Bone marrow (tissue), 2 donors: ENCODE measurements around the gene GAS7.

ENCODE experiments used
- DNase-seq, 2 donors: peaks; one replicate each; lab custom pipeline; 2025; lab: John Stamatoyannopoulos, UW

GAS7 gene

GRCh38 chr17:10135539-10136257 is 62.7 kb downstream of the GAS7 start:
- peak; percentile 25 to 88 for DNase-seq

GRCh38 chr17:10130677-10131076 is 67.7 kb downstream of the GAS7 start:
- DNase-seq: no peak

DNA sequence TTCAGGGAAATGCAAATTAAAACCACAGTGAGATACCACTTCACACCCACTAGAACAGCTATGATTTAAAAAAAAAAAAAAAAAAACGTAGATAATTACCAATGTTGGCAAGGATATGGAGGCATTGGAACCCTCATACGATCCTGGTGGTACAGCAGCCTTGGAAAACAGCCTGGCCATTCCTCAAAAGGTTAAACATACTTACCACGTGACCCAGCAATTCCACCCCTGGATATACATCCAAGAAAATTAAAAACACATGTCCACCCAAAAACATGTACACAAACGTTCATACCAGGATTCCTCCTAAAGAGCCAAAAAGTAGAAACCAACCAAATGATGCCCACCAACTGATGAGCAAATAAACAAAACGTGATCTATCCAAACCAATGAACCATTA is 68.1 kb downstream of the GAS7 start:
- DNase-seq: no peak

DNA sequence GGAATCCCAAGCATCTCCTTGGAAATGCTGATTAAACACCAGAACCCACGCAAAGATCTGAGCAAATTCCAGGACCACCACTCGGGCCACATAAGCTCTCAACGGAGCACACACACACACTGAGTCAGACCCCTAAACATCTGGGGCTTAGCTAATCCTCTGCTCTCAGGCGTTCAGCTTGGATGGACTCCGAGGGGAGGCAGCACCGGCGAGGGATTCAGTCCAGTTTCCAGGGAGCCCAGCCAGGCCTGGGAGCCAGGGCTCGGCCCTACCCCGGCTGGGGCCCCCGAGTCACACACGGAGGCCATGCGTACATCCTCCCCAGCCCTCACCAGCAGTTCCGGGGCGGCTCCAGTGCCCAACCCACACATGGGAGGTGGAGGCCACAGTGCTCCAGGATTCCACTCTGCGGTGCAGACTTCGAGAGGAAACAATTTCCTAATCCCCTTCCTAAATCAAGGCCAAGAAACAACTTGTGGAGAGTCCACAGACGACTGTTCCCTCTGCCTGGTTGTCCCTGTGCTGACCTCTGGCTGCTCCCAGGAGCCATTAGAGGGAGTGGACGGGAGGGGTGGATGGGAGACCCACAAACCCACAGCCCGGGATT is 70.5 kb downstream of the GAS7 start:
- no peak for DNase-seq

DNA sequence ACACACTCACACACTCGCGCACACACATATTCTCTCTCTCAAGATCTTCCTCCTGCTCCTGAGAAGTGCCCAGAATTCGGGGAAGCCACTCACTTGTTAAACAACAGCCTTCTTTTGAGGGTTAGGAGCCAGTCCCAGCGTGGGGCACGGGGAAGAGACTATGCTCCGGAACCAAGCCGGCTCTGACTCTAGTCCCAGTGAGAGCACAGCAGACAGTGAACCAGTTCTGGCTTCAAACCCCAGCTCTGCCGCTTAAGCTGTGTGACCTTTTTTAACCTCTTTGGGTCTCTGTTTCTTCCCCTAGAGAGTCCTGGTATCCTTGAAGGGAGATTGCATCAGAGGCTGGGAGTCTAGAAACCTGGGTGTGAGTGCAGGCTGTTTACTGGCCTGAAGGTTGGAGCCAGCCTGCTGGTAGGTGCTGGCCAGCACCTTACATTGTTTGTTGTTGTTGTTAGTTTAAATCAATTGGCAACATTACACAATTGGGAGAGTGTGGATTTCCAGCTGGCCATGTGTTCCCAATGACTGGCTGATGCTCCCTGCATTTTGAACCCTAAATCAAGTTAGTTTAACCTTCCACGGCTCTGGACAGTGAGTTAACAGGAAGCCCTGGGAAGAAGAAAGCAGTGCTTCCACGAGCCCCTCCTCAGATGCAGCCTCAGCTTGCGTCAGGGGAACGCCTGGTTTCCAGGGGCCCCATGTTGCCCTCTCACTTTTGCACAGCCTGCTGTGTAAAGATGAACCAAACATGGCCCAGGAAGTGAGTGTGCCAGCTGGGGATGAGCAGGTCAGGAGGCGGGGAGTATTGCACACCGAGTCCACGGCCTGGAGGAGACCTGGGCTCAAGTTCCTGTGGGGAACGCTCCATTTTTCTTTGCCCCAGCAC is 71.5 kb downstream of the GAS7 start:
- no peak for DNase-seq

DNA sequence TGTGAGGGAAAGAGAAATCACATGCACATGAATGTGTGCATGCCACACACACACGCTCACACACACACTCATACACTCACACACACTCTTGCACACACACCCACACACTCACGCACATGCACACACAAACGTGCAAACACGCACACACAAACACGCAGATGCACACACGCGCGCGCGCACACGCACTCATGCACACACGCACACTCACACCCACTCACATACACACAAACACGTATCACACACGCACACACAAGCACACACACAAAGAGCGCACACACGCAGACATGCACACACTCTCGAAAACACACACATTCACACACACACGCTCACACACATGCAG is 72.2 kb downstream of the GAS7 start:
- DNase-seq: no peak

GRCh38 chr17:10125531-10126275 is 72.7 kb downstream of the GAS7 start:
- no peak for DNase-seq

- no peak for DNase-seq
These were observed 75.3 kb downstream of the GAS7 start for GRCh38 chr17:10123093-10123492.

- DNase-seq: peak in 1 of 2 donors; percentile 24
These were observed 76.3 kb downstream of the GAS7 start for GRCh38 chr17:10121971-10122707.

DNA sequence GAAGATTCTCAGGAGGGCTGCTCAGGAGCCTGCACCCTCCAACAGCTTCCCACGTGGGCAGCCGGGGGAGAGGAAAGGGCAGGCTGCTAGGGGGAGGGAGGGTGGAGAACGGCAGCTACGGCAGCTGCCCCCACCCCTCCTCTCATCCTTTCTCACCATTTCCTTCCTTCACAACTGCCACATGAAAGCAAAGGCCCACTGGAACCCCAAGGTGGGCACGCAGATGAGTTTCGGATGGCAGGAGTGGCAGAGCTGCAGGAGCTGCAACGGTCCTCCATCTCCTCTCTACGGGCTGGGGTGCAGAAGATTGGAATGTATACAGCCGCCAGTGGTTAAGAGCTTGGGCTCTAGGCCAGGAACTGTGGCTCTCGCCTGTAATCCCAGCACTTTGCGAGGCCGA is 77.7 kb downstream of the GAS7 start:
- DNase-seq: no peak

GRCh38 chr17:10120109-10120485 is 78.3 kb downstream of the GAS7 start:
- DNase-seq: no peak

DNA sequence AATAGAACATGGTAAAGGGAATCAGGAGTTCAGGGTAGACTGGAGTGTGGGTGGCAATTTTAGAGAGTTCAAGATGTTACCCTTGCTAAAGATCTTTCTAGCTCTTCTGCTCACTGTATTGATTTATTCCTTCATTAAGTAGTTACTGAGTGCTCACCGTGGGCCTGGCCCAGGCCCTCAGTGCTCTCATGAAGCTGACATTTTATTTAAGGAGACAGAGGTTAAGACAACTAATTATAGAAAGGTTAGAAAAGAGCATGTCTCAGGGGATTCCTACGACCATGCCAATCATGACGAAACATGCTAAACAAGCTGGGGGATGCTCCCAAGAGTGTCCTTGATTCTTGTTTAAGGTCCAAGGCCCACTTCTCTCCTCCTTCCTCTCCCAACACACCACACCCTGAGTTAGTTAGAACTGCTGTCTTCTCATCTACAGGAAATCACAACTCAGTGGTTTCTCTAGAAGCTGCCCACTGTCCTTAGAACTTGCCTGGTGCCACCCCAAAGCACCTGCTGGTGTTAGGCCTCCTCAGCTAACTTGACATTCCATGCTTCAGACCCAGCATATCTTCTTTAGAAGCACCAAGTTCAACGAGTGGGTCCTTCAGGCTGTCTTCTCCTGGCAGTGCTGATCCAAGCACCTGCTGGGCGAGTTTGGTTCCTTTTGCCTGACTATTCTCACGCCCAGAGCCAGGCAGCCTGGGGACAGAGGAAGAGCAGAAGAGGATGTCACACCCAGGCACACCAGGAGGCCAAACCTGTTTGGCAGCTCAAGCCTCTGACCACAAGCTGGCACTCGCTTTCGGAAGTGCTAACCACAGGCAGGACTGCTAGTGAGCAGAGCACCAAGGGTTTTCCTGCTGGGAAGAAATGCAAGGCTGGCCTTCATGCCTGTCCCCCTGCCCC is 79.0 kb downstream of the GAS7 start:
- DNase-seq: no peak

DNA sequence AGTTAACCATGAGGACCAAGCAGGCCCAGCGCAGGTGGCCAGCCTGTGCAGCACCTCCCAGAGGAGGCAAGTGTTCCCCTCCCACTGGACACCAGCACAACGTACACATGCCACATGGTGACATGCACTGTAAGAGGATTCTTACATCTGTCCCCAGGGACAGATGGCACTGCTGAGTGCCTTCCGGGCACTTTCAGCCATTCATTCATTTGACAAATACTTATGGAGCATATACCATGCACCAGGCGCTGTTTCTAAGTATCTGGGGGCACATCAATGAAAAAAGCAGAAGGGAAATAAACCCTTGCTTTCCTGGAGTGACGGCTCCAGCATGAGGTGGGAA is 79.6 kb downstream of the GAS7 start:
- DNase-seq: no peak

DNA sequence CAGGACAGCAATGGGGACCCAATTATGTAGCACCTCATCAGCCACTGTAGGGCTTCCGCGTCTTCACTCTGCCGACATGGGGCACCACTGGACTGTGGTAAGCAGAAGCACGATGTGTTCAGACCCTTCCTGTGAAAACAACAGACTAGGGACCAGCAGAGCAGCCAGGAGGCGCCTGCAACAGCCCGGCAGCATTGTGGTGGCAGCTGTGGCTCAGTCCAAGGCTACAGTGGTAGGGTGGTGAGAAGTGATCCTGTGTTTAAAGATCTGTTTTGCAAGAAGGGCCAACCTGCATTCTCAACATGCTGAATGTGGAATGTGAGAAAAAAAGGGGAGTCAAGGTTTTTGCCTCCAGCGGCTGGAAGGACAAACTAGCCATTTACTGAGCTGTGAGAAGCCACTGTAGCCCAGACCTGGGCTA is 80.8 kb downstream of the GAS7 start:
- peak; percentile 14 to 37 for DNase-seq

GRCh38 chr17:10116753-10117420 is 81.5 kb downstream of the GAS7 start:
- no peak for DNase-seq

- no peak for DNase-seq
These were observed 82.1 kb downstream of the GAS7 start for GRCh38 chr17:10116267-10116666.

DNA sequence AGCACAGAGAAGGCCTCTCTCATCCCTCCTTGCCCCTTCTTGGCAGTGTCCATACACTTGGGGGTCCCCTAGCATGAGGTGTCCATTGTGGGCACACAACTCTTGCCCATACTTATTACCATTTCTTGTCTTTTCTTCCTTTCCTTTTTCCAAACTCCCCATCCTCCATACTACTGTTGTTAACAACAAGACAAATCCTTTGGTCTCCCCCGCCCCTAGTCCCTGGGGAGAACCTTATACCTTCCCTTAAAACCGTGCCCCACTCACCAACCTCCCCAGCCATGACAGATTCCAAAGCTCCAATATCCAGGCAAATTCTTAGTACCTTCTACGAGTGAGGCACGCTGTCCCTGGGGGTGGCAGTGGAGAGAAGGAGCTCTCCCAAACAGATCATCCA is 82.9 kb downstream of the GAS7 start:
- DNase-seq: no peak

GRCh38 chr17:10114931-10115535 is 83.4 kb downstream of the GAS7 start:
- peak; percentile 84 to 99 for DNase-seq

GRCh38 chr17:10112962-10113361 is 85.4 kb downstream of the GAS7 start:
- no peak for DNase-seq
